ENCODE data around the gene UBE4A. TPM values are rescaled to one million over a fixed set of nuclear protein-coding genes. Genes with fewer than 3 reads are reported as not detected.

Gene UBE4A
- total and polyA plus RNA-seq, 2 experiments from 2014 or later: 11.8 to 42.2 TPM

- TF ChIP-seq ZNF462 (CRISPR knock-in tag; IDR thresholded peaks at IDR 0.05): no peak
- TF ChIP-seq NANOG (IDR thresholded peaks at IDR 0.05; ENCODE audit: borderline replicate concordance): no peak
- TF ChIP-seq, protein P1, sequence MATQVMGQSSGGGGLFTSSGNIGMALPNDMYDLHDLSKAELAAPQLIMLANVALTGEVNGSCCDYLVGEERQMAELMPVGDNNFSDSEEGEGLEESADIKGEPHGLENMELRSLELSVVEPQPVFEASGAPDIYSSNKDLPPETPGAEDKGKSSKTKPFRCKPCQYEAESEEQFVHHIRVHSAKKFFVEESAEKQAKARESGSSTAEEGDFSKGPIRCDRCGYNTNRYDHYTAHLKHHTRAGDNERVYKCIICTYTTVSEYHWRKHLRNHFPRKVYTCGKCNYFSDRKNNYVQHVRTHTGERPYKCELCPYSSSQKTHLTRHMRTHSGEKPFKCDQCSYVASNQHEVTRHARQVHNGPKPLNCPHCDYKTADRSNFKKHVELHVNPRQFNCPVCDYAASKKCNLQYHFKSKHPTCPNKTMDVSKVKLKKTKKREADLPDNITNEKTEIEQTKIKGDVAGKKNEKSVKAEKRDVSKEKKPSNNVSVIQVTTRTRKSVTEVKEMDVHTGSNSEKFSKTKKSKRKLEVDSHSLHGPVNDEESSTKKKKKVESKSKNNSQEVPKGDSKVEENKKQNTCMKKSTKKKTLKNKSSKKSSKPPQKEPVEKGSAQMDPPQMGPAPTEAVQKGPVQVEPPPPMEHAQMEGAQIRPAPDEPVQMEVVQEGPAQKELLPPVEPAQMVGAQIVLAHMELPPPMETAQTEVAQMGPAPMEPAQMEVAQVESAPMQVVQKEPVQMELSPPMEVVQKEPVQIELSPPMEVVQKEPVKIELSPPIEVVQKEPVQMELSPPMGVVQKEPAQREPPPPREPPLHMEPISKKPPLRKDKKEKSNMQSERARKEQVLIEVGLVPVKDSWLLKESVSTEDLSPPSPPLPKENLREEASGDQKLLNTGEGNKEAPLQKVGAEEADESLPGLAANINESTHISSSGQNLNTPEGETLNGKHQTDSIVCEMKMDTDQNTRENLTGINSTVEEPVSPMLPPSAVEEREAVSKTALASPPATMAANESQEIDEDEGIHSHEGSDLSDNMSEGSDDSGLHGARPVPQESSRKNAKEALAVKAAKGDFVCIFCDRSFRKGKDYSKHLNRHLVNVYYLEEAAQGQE (IDR thresholded peaks at IDR 0.05; ENCODE audit: unreplicated experiment): no peak
Observed at GRCh38 chr11:118322721-118323120, 36.7 kb upstream of the UBE4A start (continued).

DNA sequence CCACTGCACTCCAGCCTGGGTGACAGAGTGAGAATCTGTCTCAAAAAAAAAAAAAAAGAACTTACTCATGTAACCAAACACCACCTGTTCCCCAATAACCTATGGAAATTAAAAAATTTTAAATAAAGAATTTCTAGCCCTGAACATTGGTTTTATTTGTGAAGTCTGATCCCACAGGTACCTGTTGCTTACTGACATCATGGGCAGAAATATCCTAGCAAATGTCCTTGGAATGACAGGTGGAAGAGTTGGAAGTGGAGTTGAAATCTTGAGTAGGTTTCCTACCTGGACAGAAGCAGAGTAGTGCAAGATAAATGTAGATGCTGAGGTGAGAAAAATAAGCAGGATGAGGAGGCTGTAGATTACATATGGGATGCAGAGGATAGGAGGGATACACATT, 34.1 kb upstream of the UBE4A start:
- H3K27ac Mint-ChIP-seq: no peak overlapping the region
- Histone ChIP-seq H2AFZ (no peak overlapping the region), H3K9me2 (ENCODE audit: insufficient read depth) (no peaks in the 10 kb centered on the region), H3K36me3 (ENCODE audit: insufficient read depth) (no peaks in the 10 kb centered on the region), H3K4me3 (no peak overlapping the region), H3K27ac (ENCODE audit: low read depth) (no peak overlapping the region), H3K4me2 (no peak overlapping the region), H3K27me3 (ENCODE audit: insufficient read depth) (no peaks in the 10 kb centered on the region), H3K4me1 (ENCODE audit: insufficient read depth) (no peaks in the 10 kb centered on the region; the same call in 1 of the 2 replicates), H3K79me2 (replicated peaks; ENCODE audit: insufficient read depth) (no peaks in the 10 kb centered on the region), H4K20me1 (replicated peaks; ENCODE audit: insufficient read depth) (no peaks in the 10 kb centered on the region), H3F3A (replicated peaks; ENCODE audit: low read depth) (no peaks in the 10 kb centered on the region)
- no peak overlapping the region for H3K4me3 Mint-ChIP-seq
- ATAC-seq (no peak), DNase-seq (ENCODE audit: low spot score) (no peak)
- no peaks in the 10 kb centered on the region for H3K36me3 Mint-ChIP-seq (ENCODE audit: low read depth)
- H3K4me1 Mint-ChIP-seq: peaks cover 7% of the 10 kb centered on the region; the same call in 2 of the 3 replicates
- peaks cover 4% of the 10 kb centered on the region for H3K27me3 Mint-ChIP-seq (ENCODE audit: insufficient read depth, low read depth, poor library complexity)
- peaks cover 8% of the 10 kb centered on the region; the same call in 2 of the 3 replicates for H3K9me3 Mint-ChIP-seq
- TF ChIP-seq, protein P2, sequence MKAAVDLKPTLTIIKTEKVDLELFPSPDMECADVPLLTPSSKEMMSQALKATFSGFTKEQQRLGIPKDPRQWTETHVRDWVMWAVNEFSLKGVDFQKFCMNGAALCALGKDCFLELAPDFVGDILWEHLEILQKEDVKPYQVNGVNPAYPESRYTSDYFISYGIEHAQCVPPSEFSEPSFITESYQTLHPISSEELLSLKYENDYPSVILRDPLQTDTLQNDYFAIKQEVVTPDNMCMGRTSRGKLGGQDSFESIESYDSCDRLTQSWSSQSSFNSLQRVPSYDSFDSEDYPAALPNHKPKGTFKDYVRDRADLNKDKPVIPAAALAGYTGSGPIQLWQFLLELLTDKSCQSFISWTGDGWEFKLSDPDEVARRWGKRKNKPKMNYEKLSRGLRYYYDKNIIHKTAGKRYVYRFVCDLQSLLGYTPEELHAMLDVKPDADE (IDR thresholded peaks at IDR 0.05): no peak
- TF ChIP-seq ZNF462 (CRISPR knock-in tag; IDR thresholded peaks at IDR 0.05): no peak
